ENCODE results near the gene TRIO.

DNA sequence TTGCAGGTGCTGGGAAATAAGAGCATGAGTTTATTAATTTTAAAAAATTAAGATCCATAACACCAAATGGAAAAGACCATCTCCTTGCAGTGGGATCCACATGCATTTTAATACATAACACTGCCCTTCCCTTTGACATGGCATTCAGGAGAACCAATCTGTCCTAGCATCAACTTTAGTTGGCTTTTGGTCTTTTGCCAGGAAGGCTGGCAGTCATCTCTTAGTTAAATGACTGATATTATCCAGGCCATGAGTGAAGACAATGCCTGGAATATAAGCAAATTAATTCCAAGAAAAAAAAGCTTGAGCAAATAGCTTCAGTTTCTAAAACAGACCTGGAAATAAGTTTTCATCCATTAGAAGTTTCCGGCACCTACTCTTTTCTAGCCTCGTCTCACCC, 383.4 kb downstream of the TRIO start:
- TF ChIP-seq RARB (CRISPR knock-in tag; IDR thresholded peaks at IDR 0.05) = no peak
- no peak for TF ChIP-seq ZFP3 (CRISPR knock-in tag; IDR thresholded peaks at IDR 0.05)
- TF ChIP-seq, protein P1, sequence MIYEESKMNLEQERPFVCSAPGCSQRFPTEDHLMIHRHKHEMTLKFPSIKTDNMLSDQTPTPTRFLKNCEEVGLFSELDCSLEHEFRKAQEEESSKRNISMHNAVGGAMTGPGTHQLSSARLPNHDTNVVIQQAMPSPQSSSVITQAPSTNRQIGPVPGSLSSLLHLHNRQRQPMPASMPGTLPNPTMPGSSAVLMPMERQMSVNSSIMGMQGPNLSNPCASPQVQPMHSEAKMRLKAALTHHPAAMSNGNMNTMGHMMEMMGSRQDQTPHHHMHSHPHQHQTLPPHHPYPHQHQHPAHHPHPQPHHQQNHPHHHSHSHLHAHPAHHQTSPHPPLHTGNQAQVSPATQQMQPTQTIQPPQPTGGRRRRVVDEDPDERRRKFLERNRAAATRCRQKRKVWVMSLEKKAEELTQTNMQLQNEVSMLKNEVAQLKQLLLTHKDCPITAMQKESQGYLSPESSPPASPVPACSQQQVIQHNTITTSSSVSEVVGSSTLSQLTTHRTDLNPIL (CRISPR knock-in tag; IDR thresholded peaks at IDR 0.05; ENCODE audit: low read depth) = no peak
- no peak for TF ChIP-seq ZC3H10 (CRISPR knock-in tag; IDR thresholded peaks at IDR 0.05)
- no peak for TF ChIP-seq OSR1 (CRISPR knock-in tag; IDR thresholded peaks at IDR 0.05)
- no peak for TF ChIP-seq PPARA (CRISPR knock-in tag; IDR thresholded peaks at IDR 0.05; ENCODE audit: borderline replicate concordance)
- no peak for TF ChIP-seq GLIS3 (CRISPR knock-in tag; IDR thresholded peaks at IDR 0.05)
- no peak for TF ChIP-seq ZNF70 (CRISPR knock-in tag; IDR thresholded peaks at IDR 0.05)
- TF ChIP-seq, protein P2, sequence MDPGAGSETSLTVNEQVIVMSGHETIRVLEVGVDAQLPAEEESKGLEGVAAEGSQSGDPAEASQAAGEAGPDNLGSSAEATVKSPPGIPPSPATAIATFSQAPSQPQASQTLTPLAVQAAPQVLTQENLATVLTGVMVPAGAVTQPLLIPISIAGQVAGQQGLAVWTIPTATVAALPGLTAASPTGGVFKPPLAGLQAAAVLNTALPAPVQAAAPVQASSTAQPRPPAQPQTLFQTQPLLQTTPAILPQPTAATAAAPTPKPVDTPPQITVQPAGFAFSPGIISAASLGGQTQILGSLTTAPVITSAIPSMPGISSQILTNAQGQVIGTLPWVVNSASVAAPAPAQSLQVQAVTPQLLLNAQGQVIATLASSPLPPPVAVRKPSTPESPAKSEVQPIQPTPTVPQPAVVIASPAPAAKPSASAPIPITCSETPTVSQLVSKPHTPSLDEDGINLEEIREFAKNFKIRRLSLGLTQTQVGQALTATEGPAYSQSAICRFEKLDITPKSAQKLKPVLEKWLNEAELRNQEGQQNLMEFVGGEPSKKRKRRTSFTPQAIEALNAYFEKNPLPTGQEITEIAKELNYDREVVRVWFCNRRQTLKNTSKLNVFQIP (CRISPR knock-in tag; IDR thresholded peaks at IDR 0.05; ENCODE audit: borderline replicate concordance, low read depth) = no peak
- no peak for TF ChIP-seq CSDC2 (CRISPR knock-in tag; IDR thresholded peaks at IDR 0.05)
